Activated CD4-positive, CD25-positive, alpha-beta regulatory T cell treated with anti-CD3 and anti-CD28 coated beads, Interleukin-2, amount 50 U/mL, for 72 hours (primary cell): ENCODE results near the gene VWF.

Experiments
- DNase-seq: peaks from one replicate; pipeline ENCODE4 v3.0.0; 2021

The VWF gene

GRCh38 chr12:5941907-5942306, 182.6 kb downstream of the VWF start:
- DNase-seq: no peak

GRCh38 chr12:5927732-5928516, 196.5 kb downstream of the VWF start:
- no peak for DNase-seq

- no peak for DNase-seq
These were observed 198.8 kb downstream of the VWF start for GRCh38 chr12:5925646-5926045.

- DNase-seq: no peak
These were observed 200.1 kb downstream of the VWF start for GRCh38 chr12:5924342-5924741.

- no peak for DNase-seq
These were observed 200.7 kb downstream of the VWF start for GRCh38 chr12:5923751-5924150.

- no peak for DNase-seq
These were observed 201.3 kb downstream of the VWF start for GRCh38 chr12:5923043-5923605.

GRCh38 chr12:5921966-5922899, 202.2 kb downstream of the VWF start:
- DNase-seq: no peak

- no peak for DNase-seq
These were observed 203.2 kb downstream of the VWF start for GRCh38 chr12:5921027-5921909.

- DNase-seq: no peak
These were observed 207.6 kb downstream of the VWF start for GRCh38 chr12:5916785-5917290.

GRCh38 chr12:5915511-5915910, 209.0 kb downstream of the VWF start:
- DNase-seq: no peak

- no peak for DNase-seq
These were observed 209.9 kb downstream of the VWF start for GRCh38 chr12:5914387-5915149.

- DNase-seq: no peak
These were observed 211.1 kb downstream of the VWF start for GRCh38 chr12:5913387-5913786.

GRCh38 chr12:5912437-5913334, 211.8 kb downstream of the VWF start:
- DNase-seq: no peak

- DNase-seq: no peak
These were observed 212.5 kb downstream of the VWF start for GRCh38 chr12:5912011-5912410.

GRCh38 chr12:5910790-5911548, 213.5 kb downstream of the VWF start:
- DNase-seq: no peak

- DNase-seq: no peak
These were observed 214.9 kb downstream of the VWF start for GRCh38 chr12:5909560-5909959.

GRCh38 chr12:5908251-5908650, 216.2 kb downstream of the VWF start:
- DNase-seq: no peak

GRCh38 chr12:5907807-5908206, 216.7 kb downstream of the VWF start:
- no peak for DNase-seq

- no peak for DNase-seq
These were observed 218.7 kb downstream of the VWF start for GRCh38 chr12:5905757-5906156.

- no peak for DNase-seq
These were observed 219.5 kb downstream of the VWF start for GRCh38 chr12:5904969-5905368.
